ENCODE data around the gene ZNF630.
"Not testable (repeated sequence)": the region's sequence is repeated elsewhere in the genome, so short reads cannot be mapped to it uniquely, and the experiment has no call there.

The ZNF630 gene

DNA sequence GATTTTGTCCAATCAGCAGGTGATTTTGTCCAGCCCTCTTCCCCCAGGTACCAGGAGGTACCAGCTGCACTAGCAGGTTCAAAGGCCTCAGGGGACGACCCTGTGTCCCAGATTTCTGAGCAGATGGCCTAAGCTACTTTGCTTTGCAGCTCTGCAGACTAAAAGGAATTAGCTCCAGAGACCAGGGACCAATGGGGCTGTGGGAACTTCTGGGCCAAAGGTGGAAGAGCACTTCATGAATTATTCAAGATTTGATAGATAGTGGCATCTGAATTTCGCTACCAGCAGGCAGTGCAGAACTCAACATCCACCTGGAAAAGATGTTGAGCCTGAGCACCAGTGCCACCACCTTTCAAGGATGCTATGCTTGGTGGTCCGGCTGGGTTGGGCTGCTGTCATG is 21.1 kb upstream of the ZNF630 start:
- not testable (repeated sequence) for H2BK5ac ChIP-seq (ENCODE audit: low read depth, low read length, poor library complexity); H2BK120ac ChIP-seq (ENCODE audit: insufficient read depth, low read length, poor library complexity); H2AK5ac ChIP-seq (ENCODE audit: low read length); H3K4me1 ChIP-seq (ENCODE audit: control insufficient read depth in 1 of 2, insufficient read depth in 2 of 2, low read length in 2 of 2); H3K9me3 ChIP-seq (ENCODE audit: insufficient read depth, low read depth, low read length); H3K4me2 ChIP-seq (ENCODE audit: low read length); H3K9ac ChIP-seq (ENCODE audit: low read length); H3K79me1 ChIP-seq (ENCODE audit: low read length); H3K14ac ChIP-seq (ENCODE audit: low read length); H3K18ac ChIP-seq (ENCODE audit: low read length); H3K27me3 ChIP-seq (ENCODE audit: insufficient read depth, low read length); H3K4me3 ChIP-seq (ENCODE audit: low read depth, low read length); H4K8ac ChIP-seq (ENCODE audit: low read depth, low read length); H3K27ac ChIP-seq (ENCODE audit: low read depth, low read length); H4K12ac ChIP-seq (ENCODE audit: low read depth, low read length); H3K4ac ChIP-seq (ENCODE audit: low read depth, low read length); H3K79me2 ChIP-seq (ENCODE audit: control insufficient read depth, insufficient read depth, low read length, poor library complexity); H2AFZ ChIP-seq (ENCODE audit: insufficient read depth, low read length, poor library complexity); H3K36me3 ChIP-seq (ENCODE audit: control insufficient read depth in 1 of 2, insufficient read depth in 2 of 2, low read length in 2 of 2); H3K23ac ChIP-seq (ENCODE audit: low read length); H2BK12ac ChIP-seq (ENCODE audit: low read length); H4K91ac ChIP-seq (ENCODE audit: low read depth, low read length)
- peak in 1 of 2 donors; percentile 32 for DNase-seq
- WGBS (ENCODE audit: extremely low coverage, insufficient coverage, insufficient read length), result no CpG with 5 or more reads among the region's 3 CpGs

DNA sequence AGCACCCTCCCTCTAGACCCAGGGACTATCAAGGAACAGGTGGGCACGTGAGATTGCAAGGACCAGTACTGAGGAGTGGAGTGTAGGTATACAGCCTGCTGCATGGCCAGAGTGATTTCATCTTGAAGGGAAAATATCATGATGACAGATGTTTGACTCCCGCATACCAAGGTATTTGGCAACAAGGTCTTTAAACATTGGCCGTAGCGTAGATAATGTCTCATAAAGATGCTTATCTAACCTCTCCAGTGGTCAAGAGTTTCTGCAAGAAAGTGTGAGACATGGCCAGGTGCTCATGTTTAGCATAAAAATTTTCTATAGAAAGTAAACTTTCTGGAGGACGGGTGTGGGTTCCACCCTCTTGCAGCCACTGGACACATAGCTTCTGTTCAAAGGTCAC is 18.7 kb upstream of the ZNF630 start:
- Histone ChIP-seq H4K8ac (ENCODE audit: low read depth, low read length) (no peak overlapping the region), H3K9ac (ENCODE audit: low read length) (no peak overlapping the region), H3K4ac (ENCODE audit: low read depth, low read length) (no peak overlapping the region), H2AFZ (ENCODE audit: insufficient read depth, low read length, poor library complexity) (no peak overlapping the region), H3K4me1 (ENCODE audit: control insufficient read depth in 1 of 2, insufficient read depth in 2 of 2, low read length in 2 of 2) (peaks cover 0 to 5% of the 10 kb centered on the region in 2 experiments), H2BK5ac (ENCODE audit: low read depth, low read length, poor library complexity) (no peak overlapping the region), H3K23ac (ENCODE audit: low read length) (no peak overlapping the region), H3K27ac (ENCODE audit: low read depth, low read length) (no peak overlapping the region), H4K91ac (ENCODE audit: low read depth, low read length) (no peak overlapping the region), H2AK5ac (ENCODE audit: low read length) (no peak overlapping the region), H3K4me3 (ENCODE audit: low read depth, low read length) (no peak overlapping the region), H3K79me1 (ENCODE audit: low read length) (no peaks in the 10 kb centered on the region), H4K12ac (ENCODE audit: low read depth, low read length) (no peak overlapping the region), H3K9me3 (ENCODE audit: insufficient read depth, low read depth, low read length) (no peaks in the 10 kb centered on the region), H3K14ac (ENCODE audit: low read length) (no peak overlapping the region), H3K36me3 (ENCODE audit: control insufficient read depth in 1 of 2, insufficient read depth in 2 of 2, low read length in 2 of 2) (no peaks in the 10 kb centered on the region), H3K27me3 (ENCODE audit: insufficient read depth, low read length) (no peaks in the 10 kb centered on the region), H3K4me2 (ENCODE audit: low read length) (no peak overlapping the region), H2BK120ac (ENCODE audit: insufficient read depth, low read length, poor library complexity) (no peak overlapping the region), H3K18ac (ENCODE audit: low read length) (no peak overlapping the region), H2BK12ac (ENCODE audit: low read length) (no peak overlapping the region), H3K79me2 (ENCODE audit: control insufficient read depth, insufficient read depth, low read length, poor library complexity) (no peaks in the 10 kb centered on the region)
- no CpG with 5 or more reads among the region's 5 CpGs for WGBS (ENCODE audit: extremely low coverage, insufficient coverage, insufficient read length)
- peak; percentile 34 to 82 for DNase-seq

DNA sequence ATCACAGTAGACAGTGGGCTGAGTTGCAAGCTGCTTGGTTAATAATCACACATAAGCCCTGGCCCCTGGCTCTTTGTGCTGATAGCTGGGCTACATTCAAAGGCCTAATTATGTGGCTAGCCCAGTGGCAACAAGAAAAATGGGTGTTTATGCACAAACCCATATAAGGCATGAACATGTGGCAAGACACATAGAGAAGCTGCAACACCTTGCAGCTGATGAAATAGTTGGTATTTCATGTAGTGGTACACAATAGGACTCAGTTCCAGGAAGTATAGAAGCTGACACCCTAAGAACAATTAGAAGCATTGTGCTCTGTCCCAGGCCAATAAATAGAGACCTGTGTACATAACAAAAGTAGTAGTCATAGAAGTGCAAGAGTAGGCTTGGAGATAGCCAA is 14.6 kb upstream of the ZNF630 start:
- no peaks in the 10 kb centered on the region for H3K9me3 ChIP-seq (ENCODE audit: insufficient read depth, low read depth, low read length)
- H3K4me1 ChIP-seq (ENCODE audit: control insufficient read depth in 1 of 2, insufficient read depth in 2 of 2, low read length in 2 of 2), result peaks cover 0 to 5% of the 10 kb centered on the region in 2 experiments
- no peaks in the 10 kb centered on the region for H3K79me1 ChIP-seq (ENCODE audit: low read length)
- H4K91ac ChIP-seq (ENCODE audit: low read depth, low read length), result no peak overlapping the region
- no peak overlapping the region for H3K18ac ChIP-seq (ENCODE audit: low read length)
- no peaks in the 10 kb centered on the region for H3K36me3 ChIP-seq (ENCODE audit: control insufficient read depth in 1 of 2, insufficient read depth in 2 of 2, low read length in 2 of 2)
- H4K12ac ChIP-seq (ENCODE audit: low read depth, low read length), result no peak overlapping the region
- H4K8ac ChIP-seq (ENCODE audit: low read depth, low read length), result no peak overlapping the region
- H3K79me2 ChIP-seq (ENCODE audit: control insufficient read depth, insufficient read depth, low read length, poor library complexity), result no peaks in the 10 kb centered on the region
- H3K27ac ChIP-seq (ENCODE audit: low read depth, low read length), result no peak overlapping the region
- no peak overlapping the region for H3K23ac ChIP-seq (ENCODE audit: low read length)
- no peak overlapping the region for H2AFZ ChIP-seq (ENCODE audit: insufficient read depth, low read length, poor library complexity)
- no peak overlapping the region for H2BK5ac ChIP-seq (ENCODE audit: low read depth, low read length, poor library complexity)
- H2BK12ac ChIP-seq (ENCODE audit: low read length), result no peak overlapping the region
- H3K4me2 ChIP-seq (ENCODE audit: low read length), result no peak overlapping the region
- no peak for DNase-seq
- H3K27me3 ChIP-seq (ENCODE audit: insufficient read depth, low read length), result no peaks in the 10 kb centered on the region
- no peak overlapping the region for H3K4me3 ChIP-seq (ENCODE audit: low read depth, low read length)
- no peak overlapping the region for H2BK120ac ChIP-seq (ENCODE audit: insufficient read depth, low read length, poor library complexity)
- H3K4ac ChIP-seq (ENCODE audit: low read depth, low read length), result no peak overlapping the region
- no peak overlapping the region for H3K14ac ChIP-seq (ENCODE audit: low read length)
- no peak overlapping the region for H3K9ac ChIP-seq (ENCODE audit: low read length)
- no peak overlapping the region for H2AK5ac ChIP-seq (ENCODE audit: low read length)

DNA sequence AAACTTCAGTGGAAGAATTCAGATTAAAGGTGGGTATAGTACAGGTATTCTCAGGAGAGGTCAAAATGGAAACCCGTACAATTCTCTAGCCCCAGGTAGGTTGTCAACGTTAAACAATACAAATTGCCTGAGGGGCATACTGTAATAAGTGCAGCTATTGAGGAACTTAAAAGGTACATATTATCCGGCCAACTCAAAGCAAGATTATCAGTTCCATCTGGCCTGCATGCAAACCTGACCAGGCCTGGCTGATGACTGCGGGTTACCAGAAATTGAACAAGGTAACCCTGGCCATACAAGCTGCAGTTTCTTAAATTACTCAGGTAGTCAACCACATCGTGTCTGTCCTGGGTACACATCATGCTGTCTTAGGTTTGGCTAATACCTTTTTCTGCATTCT is 12.3 kb upstream of the ZNF630 start:
- Histone ChIP-seq H3K14ac (ENCODE audit: low read length) (no peak overlapping the region), H3K4me3 (ENCODE audit: low read depth, low read length) (no peak overlapping the region), H3K27ac (ENCODE audit: low read depth, low read length) (no peak overlapping the region), H4K8ac (ENCODE audit: low read depth, low read length) (no peak overlapping the region), H2AFZ (ENCODE audit: insufficient read depth, low read length, poor library complexity) (no peak overlapping the region), H3K23ac (ENCODE audit: low read length) (no peak overlapping the region), H3K18ac (ENCODE audit: low read length) (no peak overlapping the region), H3K27me3 (ENCODE audit: insufficient read depth, low read length) (no peaks in the 10 kb centered on the region), H2BK5ac (ENCODE audit: low read depth, low read length, poor library complexity) (no peak overlapping the region), H3K9me3 (ENCODE audit: insufficient read depth, low read depth, low read length) (no peaks in the 10 kb centered on the region), H2BK12ac (ENCODE audit: low read length) (no peak overlapping the region), H3K36me3 (ENCODE audit: control insufficient read depth in 1 of 2, insufficient read depth in 2 of 2, low read length in 2 of 2) (no peaks in the 10 kb centered on the region), H4K12ac (ENCODE audit: low read depth, low read length) (no peak overlapping the region), H3K9ac (ENCODE audit: low read length) (no peak overlapping the region), H4K91ac (ENCODE audit: low read depth, low read length) (no peak overlapping the region), H2BK120ac (ENCODE audit: insufficient read depth, low read length, poor library complexity) (no peak overlapping the region), H3K4ac (ENCODE audit: low read depth, low read length) (no peak overlapping the region), H3K79me1 (ENCODE audit: low read length) (no peaks in the 10 kb centered on the region), H2AK5ac (ENCODE audit: low read length) (no peak overlapping the region), H3K4me1 (ENCODE audit: control insufficient read depth in 1 of 2, insufficient read depth in 2 of 2, low read length in 2 of 2) (no peaks in the 10 kb centered on the region), H3K4me2 (ENCODE audit: low read length) (no peak overlapping the region), H3K79me2 (ENCODE audit: control insufficient read depth, insufficient read depth, low read length, poor library complexity) (no peaks in the 10 kb centered on the region)
- no CpG with 5 or more reads among the region's 5 CpGs for WGBS (ENCODE audit: extremely low coverage, insufficient coverage, insufficient read length)
- DNase-seq, result peak; percentile 81 to 95

All from trophoblast cell (in vitro differentiated cells and primary cell).